CD4-positive, alpha-beta T cell (primary cell): ENCODE results near the gene CABCOCO1. TPM values are rescaled to one million over a fixed set of nuclear protein-coding genes. Genes with fewer than 3 reads are reported as not detected.

ENCODE experiments used
- ATAC-seq: fragments of 200-7000 bp; cut with Tn5 transposase; one replicate; pipeline ENCODE4 v1.10.0; 2022; ENCODE audit warnings: mild to moderate bottlenecking; ENCODE audit not compliant: poor library complexity
- CTCF ChIA-PET: fragments of 350-600 bp; sonication (Branson Sonifier 250); formaldehyde crosslinking; loops from one replicate; lab custom pipeline; 2021; ENCODE audit warnings: antibody characterized with exemption, inconsistent platforms; lab: Charles Lee
- POLR2A ChIA-PET: fragments of 350-600 bp; sonication (Branson Sonifier 250); formaldehyde crosslinking; loops from one replicate; lab custom pipeline; 2021; ENCODE audit warnings: antibody characterized with exemption, inconsistent platforms; lab: Charles Lee
- DNase-seq, 14 experiments: peaks; one replicate each; pipeline ENCODE4 v3.0.0-alpha.2; 2013 to 2020; ENCODE audit warnings: mixed read lengths in 2 of 14
- H3K27ac ChIP-seq, 2 donors: one replicate each; pipeline versions ENCODE4 v1.5.1 to v1.7.0; 2013; ENCODE audit warnings: low read length in 2 of 2, low read depth in 1 of 2, mild to moderate bottlenecking in 1 of 2
- H3K27me3 ChIP-seq, 2 experiments: 1 replicate in 1 of 2; 2 replicates in 1 of 2; pipeline versions ENCODE4 v1.6.1 to v1.7.0; 2013; ENCODE audit warnings: low read length in 2 of 2, control low read depth in 1 of 2, mild to moderate bottlenecking in 1 of 2, moderate library complexity in 1 of 2; ENCODE audit not compliant: insufficient read depth in 2 of 2, control insufficient read depth in 1 of 2
- H3K36me3 ChIP-seq: one replicate; pipeline ENCODE4 v1.6.1; 2013; ENCODE audit warnings: low read length, control low read depth; ENCODE audit not compliant: insufficient read depth
- H3K4me1 ChIP-seq: one replicate; pipeline ENCODE4 v1.6.1; 2013; ENCODE audit warnings: low read length, control low read depth; ENCODE audit not compliant: insufficient read depth
- H3K4me3 ChIP-seq: one replicate; pipeline ENCODE4 v1.5.1; 2013; ENCODE audit warnings: mild to moderate bottlenecking, low read length, moderate library complexity
- H3K9me3 ChIP-seq, 2 experiments: 1 replicate in 1 of 2; 2 replicates in 1 of 2; pipeline versions ENCODE4 v1.6.1 to v1.7.0; 2013; ENCODE audit warnings: low read length in 2 of 2, mild to moderate bottlenecking in 2 of 2, control low read depth in 1 of 2, moderate library complexity in 1 of 2; ENCODE audit not compliant: control insufficient read depth in 1 of 2, insufficient read depth in 1 of 2
- H3K27ac Mint-ChIP-seq: one replicate; pipeline ENCODE4 v1.8.0; 2020; ENCODE audit warnings: mixed read lengths
- H3K27me3 Mint-ChIP-seq: one replicate; pipeline ENCODE4 v1.8.0; 2021; ENCODE audit warnings: mixed read lengths
- H3K36me3 Mint-ChIP-seq: one replicate; pipeline ENCODE4 v1.8.0; 2021; ENCODE audit warnings: low read depth, mixed read lengths
- H3K4me1 Mint-ChIP-seq: one replicate; pipeline ENCODE4 v1.8.0; 2021; ENCODE audit warnings: low read depth, mixed read lengths
- H3K4me3 Mint-ChIP-seq: one replicate; pipeline ENCODE4 v1.8.0; 2020; ENCODE audit warnings: mild to moderate bottlenecking, mixed read lengths
- H3K9me3 Mint-ChIP-seq: one replicate; pipeline ENCODE4 v1.8.0; 2020; ENCODE audit warnings: mixed read lengths
- intact Hi-C, 2 experiments: fragments of 100-400 bp; cut with DNase I in 1 of 2; cut with micrococcal nuclease in 1 of 2; formaldehyde crosslinking; loops; one replicate each; pipeline versions ENCODE4 v1.15.1 to v1.9.0; 2023 to 2025; cut with DNase I, micrococcal nuclease
- polyA plus RNA-seq, 2 donors: library from polyadenylated mRNA; unstranded; fragments of 120-200 nt; gene quantifications; one replicate each; pipeline ENCODE4 v1.2.1, GENCODE V29; 2013
- total RNA-seq, 174 experiments: library from RNA in 2 of 174; stranded (reverse) in 2 of 174; gene quantifications; one replicate each; pipeline ENCODE4 v1.2.3 and lab custom pipeline; 2021 to 2026
- TF ChIP-seq, protein P1 (sequence below): fragments of 200-600 bp; IDR thresholded peaks from one replicate; pipeline ENCODE4 v1.8.0; 2022; ENCODE audit warnings: antibody characterized with exemption, mild to moderate bottlenecking

CABCOCO1 gene, protein sequence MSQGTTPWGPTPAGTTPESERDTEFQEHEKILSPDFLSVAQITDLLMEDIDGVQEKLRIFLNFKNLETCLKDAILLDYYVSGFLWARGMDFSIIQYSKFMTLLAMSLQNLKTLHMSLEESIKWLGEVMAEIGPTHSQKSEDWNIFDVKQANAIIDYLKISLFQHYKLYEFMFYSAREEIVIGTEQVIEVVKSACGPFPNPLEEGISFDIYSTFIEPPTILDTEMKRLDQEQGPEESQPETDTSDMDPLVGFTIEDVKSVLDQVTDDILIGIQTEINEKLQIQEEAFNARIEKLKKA
- total RNA-seq: not detected
- not detected for polyA plus RNA-seq (2013, experiment 1 of 2)
- polyA plus RNA-seq (2013, experiment 2 of 2): not detected
- total RNA-seq (lab: John Stamatoyannopoulos, UW): 0 to 0.11 (median 0) reads per million in 172 experiments

DNA sequence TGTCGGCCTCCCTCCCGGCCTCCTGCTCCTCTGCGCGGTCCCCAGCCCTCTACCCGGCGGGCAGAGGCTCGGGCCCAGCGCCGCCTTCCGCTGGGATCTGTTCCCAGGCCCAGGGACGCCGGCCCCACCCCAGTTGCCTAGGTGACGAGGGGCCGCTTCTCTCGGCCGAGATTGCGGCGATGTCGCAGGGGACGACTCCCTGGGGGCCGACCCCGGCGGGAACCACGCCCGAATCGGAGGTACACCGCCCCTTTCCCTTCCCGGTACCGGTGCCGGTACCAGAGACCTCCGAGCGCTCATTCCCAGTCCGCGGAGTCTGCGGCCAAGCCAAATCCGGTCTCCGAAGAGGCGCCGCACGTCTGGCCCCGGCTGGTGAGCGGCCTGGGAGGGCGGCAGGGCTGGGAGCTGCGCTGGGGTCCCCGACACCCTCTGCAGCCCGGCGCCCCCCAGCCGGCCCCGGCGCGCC, at the start of gene CABCOCO1:
CABCOCO1 (plus strand) TSS at position 136 of the 466 bp plus-strand sequence; CDS start at position 180, 44 bp downstream.
- H3K27ac ChIP-seq: no peak within 1 kb of the TSS
- Mint-ChIP-seq H3K27me3 (peaks cover 62% of the 10 kb centered on the region), H3K27ac (no peak within 1 kb of the TSS), H3K9me3 (no peaks in the 10 kb centered on the region), H3K36me3 (no peaks in the 10 kb centered on the region), H3K4me3 (no peak within 1 kb of the TSS), H3K4me1 (no peaks in the 10 kb centered on the region)
- peaks cover 0 to 5% of the 10 kb centered on the region in 2 experiments for H3K9me3 ChIP-seq
- no peak within 1 kb of the TSS for H3K4me3 ChIP-seq
- ATAC-seq: no peak
- H3K4me1 ChIP-seq: peaks cover 4% of the 10 kb centered on the region
- TF ChIP-seq, protein P1, sequence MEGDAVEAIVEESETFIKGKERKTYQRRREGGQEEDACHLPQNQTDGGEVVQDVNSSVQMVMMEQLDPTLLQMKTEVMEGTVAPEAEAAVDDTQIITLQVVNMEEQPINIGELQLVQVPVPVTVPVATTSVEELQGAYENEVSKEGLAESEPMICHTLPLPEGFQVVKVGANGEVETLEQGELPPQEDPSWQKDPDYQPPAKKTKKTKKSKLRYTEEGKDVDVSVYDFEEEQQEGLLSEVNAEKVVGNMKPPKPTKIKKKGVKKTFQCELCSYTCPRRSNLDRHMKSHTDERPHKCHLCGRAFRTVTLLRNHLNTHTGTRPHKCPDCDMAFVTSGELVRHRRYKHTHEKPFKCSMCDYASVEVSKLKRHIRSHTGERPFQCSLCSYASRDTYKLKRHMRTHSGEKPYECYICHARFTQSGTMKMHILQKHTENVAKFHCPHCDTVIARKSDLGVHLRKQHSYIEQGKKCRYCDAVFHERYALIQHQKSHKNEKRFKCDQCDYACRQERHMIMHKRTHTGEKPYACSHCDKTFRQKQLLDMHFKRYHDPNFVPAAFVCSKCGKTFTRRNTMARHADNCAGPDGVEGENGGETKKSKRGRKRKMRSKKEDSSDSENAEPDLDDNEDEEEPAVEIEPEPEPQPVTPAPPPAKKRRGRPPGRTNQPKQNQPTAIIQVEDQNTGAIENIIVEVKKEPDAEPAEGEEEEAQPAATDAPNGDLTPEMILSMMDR: no peak
- peaks cover 6 to 19% of the 10 kb centered on the region in 2 experiments for H3K27me3 ChIP-seq
- H3K36me3 ChIP-seq: no peaks in the 10 kb centered on the region
- no peak for DNase-seq
- POLR2A ChIA-PET: no interaction called here
- CTCF ChIA-PET: no interaction called here
- intact Hi-C loops: no loop called here

DNA sequence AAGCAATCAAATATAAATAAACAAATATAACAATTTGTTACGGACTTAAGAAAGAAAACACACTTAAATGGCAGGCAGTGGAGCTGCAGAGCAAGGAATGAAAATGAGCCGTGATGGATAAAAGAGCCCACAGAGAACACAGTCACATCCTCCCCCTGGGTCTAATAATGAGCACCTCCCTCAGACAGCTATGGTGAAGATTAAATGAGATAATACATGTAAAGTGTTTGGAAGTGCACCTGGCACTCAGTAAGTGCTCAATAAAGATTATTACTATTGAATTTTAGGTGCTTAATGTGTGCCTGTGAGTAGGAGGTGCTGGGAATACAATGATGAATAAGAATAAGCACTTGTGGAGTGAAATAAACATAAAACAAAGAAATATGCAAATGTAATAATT, 49.1 kb upstream of the CABCOCO1 start:
- TF ChIP-seq, protein P1: no peak
- Mint-ChIP-seq H3K36me3 (no peaks in the 10 kb centered on the region), H3K27me3 (no peaks in the 10 kb centered on the region), H3K27ac (no peak overlapping the region), H3K4me1 (no peaks in the 10 kb centered on the region), H3K4me3 (no peak overlapping the region), H3K9me3 (no peaks in the 10 kb centered on the region)
- CTCF ChIA-PET: no interaction called here
- H3K4me1 ChIP-seq: no peaks in the 10 kb centered on the region
- no peak overlapping the region for H3K4me3 ChIP-seq
- no peaks in the 10 kb centered on the region for H3K27me3 ChIP-seq
- H3K27ac ChIP-seq: no peak overlapping the region
- no peaks in the 10 kb centered on the region for H3K9me3 ChIP-seq
- no peak for DNase-seq
- intact Hi-C loops: no loop called here
- POLR2A ChIA-PET: no interaction called here
- ATAC-seq: no peak
- H3K36me3 ChIP-seq: no peaks in the 10 kb centered on the region

DNA sequence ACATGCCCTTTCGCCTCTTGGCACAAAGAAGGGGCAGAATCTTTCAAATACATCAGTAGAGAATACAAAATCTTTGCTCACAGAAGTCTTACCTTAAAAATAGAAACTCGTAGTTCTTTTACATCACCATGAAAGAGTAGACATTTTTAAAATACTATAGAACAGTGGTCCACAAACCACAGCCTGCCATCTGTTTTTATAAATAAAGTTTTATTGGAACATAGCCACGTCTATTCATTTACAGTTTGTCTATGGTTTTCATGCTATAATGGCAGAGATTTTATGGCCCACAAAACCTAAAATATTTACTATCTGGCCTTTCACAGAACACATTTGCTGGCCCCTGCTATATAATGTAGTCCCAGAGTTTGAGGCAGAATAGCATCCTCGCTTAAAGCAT, 46.1 kb upstream of the CABCOCO1 start:
- no peaks in the 10 kb centered on the region for H3K9me3 Mint-ChIP-seq
- no peak overlapping the region for H3K4me3 ChIP-seq
- no peaks in the 10 kb centered on the region for H3K36me3 ChIP-seq
- TF ChIP-seq, protein P1: no peak
- H3K27ac ChIP-seq: no peak overlapping the region
- ChIA-PET POLR2A (no interaction called here), CTCF (no interaction called here)
- H3K9me3 ChIP-seq: no peaks in the 10 kb centered on the region
- H3K27me3 Mint-ChIP-seq: no peaks in the 10 kb centered on the region
- H3K4me1 ChIP-seq: no peaks in the 10 kb centered on the region
- no peak for DNase-seq
- H3K36me3 Mint-ChIP-seq: no peaks in the 10 kb centered on the region
- intact Hi-C loops: no loop called here
- H3K4me1 Mint-ChIP-seq: no peaks in the 10 kb centered on the region
- no peak overlapping the region for H3K27ac Mint-ChIP-seq
- H3K4me3 Mint-ChIP-seq: no peak overlapping the region
- H3K27me3 ChIP-seq: no peaks in the 10 kb centered on the region
- ATAC-seq: no peak
